Ascending aorta (tissue), 2 donors: ENCODE measurements around the gene STIMATE. TPM values are rescaled to one million over a fixed set of nuclear protein-coding genes. Genes with fewer than 3 reads are reported as not detected.

ENCODE experiments used
- DNase-seq, 2 donors: peaks; one replicate each; pipeline ENCODE4 v3.0.0-alpha.2; 2019; ENCODE audit warnings: low spot score in 2 of 2
- H3K27ac ChIP-seq, 2 donors: fragments of 200-600 bp; sonication (generic); one replicate each; pipeline ENCODE4 v1.5.1; 2016 to 2017; ENCODE audit warnings: mild to moderate bottlenecking in 1 of 2
- H3K27me3 ChIP-seq: fragments of 200-600 bp; sonication (generic); one replicate; pipeline ENCODE4 v1.5.1; 2017
- H3K36me3 ChIP-seq, 2 donors: fragments of 200-600 bp; sonication (generic); one replicate each; pipeline ENCODE4 v1.5.1; 2016
- H3K4me1 ChIP-seq, 2 donors: fragments of 200-600 bp; sonication (generic); one replicate each; pipeline ENCODE4 v1.5.1; 2016 to 2017; ENCODE audit warnings: mild to moderate bottlenecking in 1 of 2
- H3K4me3 ChIP-seq, 2 donors: fragments of 200-600 bp; sonication (generic); one replicate each; pipeline ENCODE4 v1.5.1; 2016 to 2017; ENCODE audit warnings: mild to moderate bottlenecking in 1 of 2
- H3K9me3 ChIP-seq, 2 donors: fragments of 200-600 bp; sonication (generic); one replicate each; pipeline ENCODE4 v1.5.1; 2016
- intact Hi-C: fragments of 100-400 bp; cut with DNase I; formaldehyde crosslinking; loops from one replicate; pipeline ENCODE4 v1.15.1; 2023
- total RNA-seq: library from RNA; depleted of rRNA; stranded (reverse); fragments of >200 nt; gene quantifications from one replicate; pipeline ENCODE4 v1.1.0, GENCODE V29; 2016
- TF ChIP-seq, protein P1 (sequence below), 3 experiments: fragments of 200-600 bp in 2 of 3; fragments of 450-650 bp in 1 of 3; sonication (generic) in 2 of 3; IDR thresholded peaks; one replicate each; pipeline ENCODE4 v1.5.1; 2016 to 2019; ENCODE audit warnings: antibody characterized with exemption in 3 of 3, mild to moderate bottlenecking in 1 of 3, moderate library complexity in 1 of 3

STIMATE gene
- total RNA-seq, 1 donor from 2014 or later, result 18.9 TPM

DNA sequence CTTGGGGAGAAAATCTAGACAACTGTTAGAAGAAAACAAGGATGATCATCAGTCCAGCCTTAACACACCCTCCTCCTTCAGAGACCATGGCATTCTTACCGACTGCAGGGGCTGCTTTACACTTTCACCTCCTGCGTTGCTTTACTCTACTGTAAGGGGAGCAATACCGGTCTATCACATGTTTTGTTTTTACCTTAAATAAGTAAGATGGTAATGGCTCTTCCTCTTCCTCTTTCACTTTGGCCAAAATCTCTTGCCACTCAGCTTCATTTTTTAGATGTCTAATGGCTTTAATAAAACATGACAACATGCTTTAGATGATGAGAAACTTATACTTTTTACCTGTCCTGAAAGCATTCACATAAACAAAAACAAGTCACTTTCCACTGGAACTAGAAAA is 33.4 kb upstream of the STIMATE start:
- Histone ChIP-seq H3K27me3 (no peaks in the 10 kb centered on the region), H3K36me3 (no peaks in the 10 kb centered on the region), H3K4me1 (no peaks in the 10 kb centered on the region), H3K9me3 (no peaks in the 10 kb centered on the region), H3K4me3 (no peak overlapping the region), H3K27ac (no peak overlapping the region)
- TF ChIP-seq, protein P1, sequence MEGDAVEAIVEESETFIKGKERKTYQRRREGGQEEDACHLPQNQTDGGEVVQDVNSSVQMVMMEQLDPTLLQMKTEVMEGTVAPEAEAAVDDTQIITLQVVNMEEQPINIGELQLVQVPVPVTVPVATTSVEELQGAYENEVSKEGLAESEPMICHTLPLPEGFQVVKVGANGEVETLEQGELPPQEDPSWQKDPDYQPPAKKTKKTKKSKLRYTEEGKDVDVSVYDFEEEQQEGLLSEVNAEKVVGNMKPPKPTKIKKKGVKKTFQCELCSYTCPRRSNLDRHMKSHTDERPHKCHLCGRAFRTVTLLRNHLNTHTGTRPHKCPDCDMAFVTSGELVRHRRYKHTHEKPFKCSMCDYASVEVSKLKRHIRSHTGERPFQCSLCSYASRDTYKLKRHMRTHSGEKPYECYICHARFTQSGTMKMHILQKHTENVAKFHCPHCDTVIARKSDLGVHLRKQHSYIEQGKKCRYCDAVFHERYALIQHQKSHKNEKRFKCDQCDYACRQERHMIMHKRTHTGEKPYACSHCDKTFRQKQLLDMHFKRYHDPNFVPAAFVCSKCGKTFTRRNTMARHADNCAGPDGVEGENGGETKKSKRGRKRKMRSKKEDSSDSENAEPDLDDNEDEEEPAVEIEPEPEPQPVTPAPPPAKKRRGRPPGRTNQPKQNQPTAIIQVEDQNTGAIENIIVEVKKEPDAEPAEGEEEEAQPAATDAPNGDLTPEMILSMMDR (IDR thresholded peaks at IDR 0.05), result no peak
- intact Hi-C loops, result loop anchor here (5.0 kb wide), 1 partner anchor 148 kb away; no protein-coding TSS in a partner anchor
- DNase-seq, result no peak

DNA sequence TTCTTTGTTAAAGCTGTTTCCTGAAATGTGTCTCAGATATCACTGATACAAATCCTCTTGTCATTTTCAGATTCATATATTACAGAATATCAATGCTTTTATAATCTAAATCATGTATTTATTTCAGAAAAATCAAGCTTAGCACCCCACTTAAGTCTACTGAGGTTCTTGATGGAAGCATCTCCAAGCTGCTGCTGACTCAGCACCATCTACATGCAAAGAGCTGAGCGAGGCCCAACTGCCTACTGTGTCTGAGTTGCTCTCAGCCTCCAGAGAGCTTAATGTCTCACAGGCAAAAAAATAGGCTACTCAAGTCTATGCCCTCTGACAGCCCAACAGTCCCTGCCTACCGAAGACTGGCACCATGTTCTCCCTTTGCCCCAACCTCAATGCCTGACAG is 29.2 kb upstream of the STIMATE start:
- no peaks in the 10 kb centered on the region for H3K36me3 ChIP-seq
- intact Hi-C loops, result no loop called here

DNA sequence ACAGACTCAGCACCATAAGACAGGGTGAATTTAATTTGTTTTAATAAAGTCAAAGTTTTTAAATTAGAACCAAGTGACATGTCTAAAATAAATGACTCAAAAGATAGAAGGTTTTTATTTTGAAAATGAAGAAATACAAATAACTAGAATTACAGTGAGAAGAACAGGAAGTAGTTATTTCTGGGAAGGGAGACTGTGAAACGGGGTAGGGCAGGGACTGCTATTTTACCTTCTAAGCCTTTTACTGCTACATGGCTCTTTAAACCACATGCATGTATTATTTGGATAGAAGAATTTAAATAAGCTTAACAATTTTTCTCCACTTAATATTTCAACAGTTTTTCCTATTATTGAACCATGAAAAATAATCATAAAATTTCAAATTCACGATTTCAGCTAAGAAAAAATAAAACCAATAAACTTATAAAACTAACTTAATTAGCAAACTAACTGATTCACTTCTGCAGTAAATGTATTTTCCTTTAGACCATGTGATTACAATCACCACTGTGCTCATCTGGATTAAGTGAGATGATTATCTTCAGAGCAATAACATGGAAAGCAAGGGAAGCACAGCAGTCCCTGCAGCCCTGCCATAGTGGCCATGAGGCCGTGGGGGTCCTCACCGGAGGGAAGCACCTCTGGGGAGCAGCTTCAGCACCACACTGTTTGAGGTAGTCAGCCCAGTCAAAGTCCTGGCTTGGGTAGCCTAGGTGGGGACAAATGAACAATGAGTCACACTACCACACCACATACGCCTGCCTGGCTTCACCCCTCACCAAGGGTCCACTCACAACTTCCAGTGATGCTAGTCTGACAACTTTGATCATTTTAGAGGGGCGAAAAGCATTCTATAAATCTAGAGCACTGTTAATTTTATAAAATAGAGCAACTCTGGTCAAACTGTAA is 28.3 kb upstream of the STIMATE start:
- Histone ChIP-seq H3K9me3 (no peaks in the 10 kb centered on the region), H3K4me3 (no peak overlapping the region), H3K36me3 (no peaks in the 10 kb centered on the region), H3K27me3 (no peaks in the 10 kb centered on the region), H3K27ac (no peak overlapping the region), H3K4me1 (no peaks in the 10 kb centered on the region)
- DNase-seq, result no peak
- intact Hi-C loops, result no loop called here
- TF ChIP-seq, protein P1 (IDR thresholded peaks at IDR 0.05), result no peak

More for the DNA sequence above, 29.2 kb upstream of the STIMATE start:
- H3K4me3 ChIP-seq, result no peak overlapping the region
- no peak for DNase-seq
- no peaks in the 10 kb centered on the region for H3K27me3 ChIP-seq
- TF ChIP-seq, protein P1 (IDR thresholded peaks at IDR 0.05), result no peak
- H3K4me1 ChIP-seq, result no peaks in the 10 kb centered on the region
- no peaks in the 10 kb centered on the region for H3K9me3 ChIP-seq
- no peak overlapping the region for H3K27ac ChIP-seq

DNA sequence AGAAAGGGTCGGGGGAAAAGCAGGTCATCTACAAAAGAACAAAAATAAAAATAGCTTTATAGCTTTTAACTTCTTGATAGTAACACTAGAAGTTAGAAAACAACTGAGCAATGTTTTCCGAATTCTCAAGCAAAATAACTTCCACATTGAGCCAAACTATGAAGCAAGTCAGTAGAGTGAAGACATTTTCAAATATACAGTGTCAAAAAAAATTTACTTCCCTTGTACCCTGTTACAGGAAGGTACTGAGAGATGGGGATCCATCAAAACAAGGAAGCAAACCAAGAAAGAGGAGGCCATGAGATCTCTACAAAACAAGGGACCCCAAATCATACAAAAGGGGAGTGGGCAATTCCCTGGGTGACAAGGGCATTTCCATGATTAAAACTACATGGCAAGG is 26.6 kb upstream of the STIMATE start:
- TF ChIP-seq, protein P1 (IDR thresholded peaks at IDR 0.05), result no peak
- H3K4me3 ChIP-seq, result no peak overlapping the region
- no peak for DNase-seq
- no peaks in the 10 kb centered on the region for H3K9me3 ChIP-seq
- intact Hi-C loops, result no loop called here
- no peaks in the 10 kb centered on the region for H3K4me1 ChIP-seq
- H3K27ac ChIP-seq, result no peak overlapping the region
- H3K36me3 ChIP-seq, result peaks cover 6 to 15% of the 10 kb centered on the region in 2 donors
- H3K27me3 ChIP-seq, result no peaks in the 10 kb centered on the region

DNA sequence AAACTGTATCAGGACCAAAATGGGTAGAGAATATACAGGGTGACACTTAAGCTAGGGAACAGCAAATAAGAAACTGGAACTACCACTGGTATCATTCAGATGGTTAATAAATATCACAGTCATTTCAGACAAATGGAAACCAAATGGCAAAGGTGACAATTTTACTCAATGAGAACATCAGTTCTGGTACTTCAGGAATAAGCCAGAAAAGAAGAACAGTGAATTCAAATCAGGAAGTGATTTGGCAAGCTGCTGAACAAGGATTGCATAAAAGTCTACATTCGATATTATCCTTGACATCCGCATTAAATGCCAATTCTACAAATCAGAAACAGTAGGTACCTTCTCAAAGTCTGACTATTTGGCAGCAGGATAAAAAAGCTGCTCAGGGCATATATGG is 23.5 kb upstream of the STIMATE start:
- Histone ChIP-seq H3K9me3 (no peaks in the 10 kb centered on the region), H3K36me3 (peaks cover 6 to 15% of the 10 kb centered on the region in 2 donors), H3K27ac (no peak overlapping the region), H3K4me1 (no peaks in the 10 kb centered on the region), H3K4me3 (no peak overlapping the region), H3K27me3 (no peaks in the 10 kb centered on the region)
- intact Hi-C loops, result no loop called here
- TF ChIP-seq, protein P1 (IDR thresholded peaks at IDR 0.05), result no peak
- no peak for DNase-seq
